Karpas-422 (cell line): ENCODE data around the gene DPP6. TPM values are rescaled to one million over a fixed set of nuclear protein-coding genes. Genes with fewer than 3 reads are reported as not detected.

Source experiments
- DNase-seq: peaks from one replicate; pipeline ENCODE4 v3.0.0-alpha.2; 2015
- H2AFZ ChIP-seq: fragments of 200-600 bp; sonication (generic); 2 replicates; pipeline ENCODE4 v1.6.1; 2014; ENCODE audit warnings: antibody characterized with exemption, low read length, mixed read lengths
- H3K27ac ChIP-seq: fragments of 200-600 bp; sonication (generic); 2 replicates; pipeline ENCODE4 v1.5.1; 2014; ENCODE audit warnings: mild to moderate bottlenecking, low read length, moderate library complexity
- H3K27me3 ChIP-seq: fragments of 200-600 bp; sonication (generic); 2 replicates; pipeline ENCODE4 v1.6.1; 2014; ENCODE audit warnings: low read length, mixed read lengths
- H3K36me3 ChIP-seq: fragments of 200-600 bp; sonication (generic); 2 replicates; pipeline ENCODE4 v1.6.1; 2014; ENCODE audit warnings: low read length, mixed read lengths; ENCODE audit not compliant: insufficient read depth
- H3K4me1 ChIP-seq: fragments of 200-600 bp; sonication (generic); 2 replicates; pipeline ENCODE4 v1.6.1; 2014; ENCODE audit warnings: mild to moderate bottlenecking, low read length, mixed read lengths
- H3K4me2 ChIP-seq: fragments of 200-600 bp; sonication (generic); 2 replicates; pipeline ENCODE4 v1.6.1; 2014; ENCODE audit warnings: low read length, low read depth, mild to moderate bottlenecking; ENCODE audit not compliant: poor library complexity, severe bottlenecking
- H3K4me3 ChIP-seq: fragments of 200-600 bp; sonication (generic); 2 replicates; pipeline ENCODE4 v1.5.1; 2014; ENCODE audit warnings: mild to moderate bottlenecking, antibody characterized with exemption, low read length, mixed read lengths
- H3K79me2 ChIP-seq: fragments of 200-600 bp; sonication (generic); 2 replicates; pipeline ENCODE4 v1.6.1; 2014; ENCODE audit warnings: mild to moderate bottlenecking, low read length, mixed read lengths
- H3K9ac ChIP-seq: fragments of 200-600 bp; sonication (generic); 2 replicates; pipeline ENCODE4 v1.6.0; 2014; ENCODE audit warnings: low read length
- H3K9me2 ChIP-seq: fragments of 200-600 bp; sonication (generic), shearing (Covaris generic); replicated peaks from 2 replicates; pipeline ENCODE4 v1.6.0; 2014; ENCODE audit warnings: mild to moderate bottlenecking, low read length, moderate library complexity; ENCODE audit not compliant: insufficient read depth
- H3K9me3 ChIP-seq: fragments of 300-700, 200-600 bp; sonication (generic); 2 replicates; pipeline ENCODE4 v1.6.1; 2014; ENCODE audit warnings: low read length, mixed read lengths
- H4K20me1 ChIP-seq: fragments of 200-600 bp; sonication (generic); 2 replicates; pipeline ENCODE4 v1.6.1; 2014; ENCODE audit warnings: mild to moderate bottlenecking, antibody characterized with exemption, low read length, low read depth; ENCODE audit not compliant: insufficient read depth
- total RNA-seq: library from RNA; depleted of rRNA; stranded (reverse); fragments of >200 nt; shearing (Covaris generic); gene quantifications from 2 replicates; pipeline ENCODE4 v1.2.3, GENCODE V29; 2014; ENCODE audit warnings: low replicate concordance

Gene DPP6
- total RNA-seq, 1 experiment from 2014 or later = not detected

- Histone ChIP-seq H3K9ac (no peak overlapping the region), H3K4me3 (no peak overlapping the region), H4K20me1 (no peaks in the 10 kb centered on the region), H3K27ac (no peak overlapping the region), H2AFZ (no peak overlapping the region), H3K9me3 (no peaks in the 10 kb centered on the region), H3K9me2 (no peaks in the 10 kb centered on the region), H3K27me3 (no peaks in the 10 kb centered on the region), H3K79me2 (no peaks in the 10 kb centered on the region), H3K4me1 (no peaks in the 10 kb centered on the region), H3K4me2 (no peak overlapping the region), H3K36me3 (no peaks in the 10 kb centered on the region)
- DNase-seq = no peak
Measured at GRCh38 chr7:154598396-154598795, 546.2 kb downstream of the DPP6 start.

GRCh38 chr7:154598864-154599263 is 546.7 kb downstream of the DPP6 start:
- H4K20me1 ChIP-seq = no peaks in the 10 kb centered on the region
- H2AFZ ChIP-seq = no peak overlapping the region
- no peak overlapping the region for H3K9ac ChIP-seq
- H3K4me1 ChIP-seq = no peaks in the 10 kb centered on the region
- no peak overlapping the region for H3K4me3 ChIP-seq
- DNase-seq = no peak
- no peaks in the 10 kb centered on the region for H3K27me3 ChIP-seq
- H3K36me3 ChIP-seq = no peaks in the 10 kb centered on the region
- H3K4me2 ChIP-seq = no peak overlapping the region
- no peaks in the 10 kb centered on the region for H3K9me3 ChIP-seq
- no peaks in the 10 kb centered on the region for H3K9me2 ChIP-seq
- H3K27ac ChIP-seq = no peak overlapping the region
- H3K79me2 ChIP-seq = no peaks in the 10 kb centered on the region

GRCh38 chr7:154610903-154611302 is 558.7 kb downstream of the DPP6 start:
- Histone ChIP-seq H3K27ac (no peak overlapping the region), H3K9me2 (no peaks in the 10 kb centered on the region), H3K4me2 (no peak overlapping the region), H3K9me3 (no peaks in the 10 kb centered on the region), H3K4me1 (no peaks in the 10 kb centered on the region), H4K20me1 (no peaks in the 10 kb centered on the region), H3K36me3 (no peaks in the 10 kb centered on the region), H3K27me3 (no peaks in the 10 kb centered on the region), H2AFZ (no peak overlapping the region), H3K9ac (no peak overlapping the region), H3K79me2 (no peaks in the 10 kb centered on the region), H3K4me3 (no peak overlapping the region)
- DNase-seq = no peak

GRCh38 chr7:154613811-154614210 is 561.6 kb downstream of the DPP6 start:
- Histone ChIP-seq H3K27me3 (no peaks in the 10 kb centered on the region), H3K4me1 (no peaks in the 10 kb centered on the region), H3K79me2 (no peaks in the 10 kb centered on the region), H3K9me2 (no peaks in the 10 kb centered on the region), H3K9me3 (no peaks in the 10 kb centered on the region), H3K36me3 (no peaks in the 10 kb centered on the region), H4K20me1 (no peaks in the 10 kb centered on the region), H3K27ac (no peak overlapping the region), H3K4me2 (no peak overlapping the region), H3K4me3 (no peak overlapping the region), H3K9ac (no peak overlapping the region), H2AFZ (no peak overlapping the region)
- DNase-seq = no peak

- no peaks in the 10 kb centered on the region for H3K4me1 ChIP-seq
- H3K27ac ChIP-seq = no peak overlapping the region
- no peak overlapping the region for H3K4me3 ChIP-seq
- no peak overlapping the region for H3K4me2 ChIP-seq
- H4K20me1 ChIP-seq = no peaks in the 10 kb centered on the region
- no peaks in the 10 kb centered on the region for H3K9me2 ChIP-seq
- no peak overlapping the region for H2AFZ ChIP-seq
- no peak for DNase-seq
- H3K9me3 ChIP-seq = no peaks in the 10 kb centered on the region
- H3K27me3 ChIP-seq = no peaks in the 10 kb centered on the region
- H3K79me2 ChIP-seq = no peaks in the 10 kb centered on the region
- no peaks in the 10 kb centered on the region for H3K36me3 ChIP-seq
- H3K9ac ChIP-seq = no peak overlapping the region
Measured at GRCh38 chr7:154620141-154620755, 568.0 kb downstream of the DPP6 start.

GRCh38 chr7:154623399-154623798 is 571.2 kb downstream of the DPP6 start:
- no peak overlapping the region for H3K27ac ChIP-seq
- H4K20me1 ChIP-seq = no peaks in the 10 kb centered on the region
- no peak overlapping the region for H2AFZ ChIP-seq
- no peaks in the 10 kb centered on the region for H3K36me3 ChIP-seq
- no peaks in the 10 kb centered on the region for H3K9me3 ChIP-seq
- DNase-seq = no peak
- no peaks in the 10 kb centered on the region for H3K27me3 ChIP-seq
- H3K4me1 ChIP-seq = no peaks in the 10 kb centered on the region
- H3K79me2 ChIP-seq = no peaks in the 10 kb centered on the region
- no peaks in the 10 kb centered on the region for H3K9me2 ChIP-seq
- no peak overlapping the region for H3K4me2 ChIP-seq
- H3K9ac ChIP-seq = no peak overlapping the region
- H3K4me3 ChIP-seq = no peak overlapping the region

GRCh38 chr7:154627646-154628290 is 575.6 kb downstream of the DPP6 start:
- Histone ChIP-seq H3K36me3 (no peaks in the 10 kb centered on the region), H3K27ac (no peak overlapping the region), H3K4me1 (no peaks in the 10 kb centered on the region), H3K9me2 (no peaks in the 10 kb centered on the region), H3K27me3 (no peaks in the 10 kb centered on the region), H4K20me1 (no peaks in the 10 kb centered on the region), H3K4me3 (no peak overlapping the region), H3K9ac (no peak overlapping the region), H3K79me2 (no peaks in the 10 kb centered on the region), H3K4me2 (no peak overlapping the region), H2AFZ (no peak overlapping the region), H3K9me3 (no peaks in the 10 kb centered on the region)
- DNase-seq = no peak

GRCh38 chr7:154628556-154628955 is 576.4 kb downstream of the DPP6 start:
- H3K79me2 ChIP-seq = no peaks in the 10 kb centered on the region
- H3K27ac ChIP-seq = no peak overlapping the region

More at GRCh38 chr7:154628556-154628955, 576.4 kb downstream of the DPP6 start:
- Histone ChIP-seq H4K20me1 (no peaks in the 10 kb centered on the region), H3K36me3 (no peaks in the 10 kb centered on the region), H3K4me1 (no peaks in the 10 kb centered on the region), H3K4me3 (no peak overlapping the region), H3K9me3 (no peaks in the 10 kb centered on the region), H2AFZ (no peak overlapping the region), H3K4me2 (no peak overlapping the region), H3K9me2 (no peaks in the 10 kb centered on the region), H3K9ac (no peak overlapping the region), H3K27me3 (no peaks in the 10 kb centered on the region)
- DNase-seq = no peak
